Stomach (tissue), 4 donors: ENCODE results near the gene CNOT2.

Experiments
- CTCF ChIP-seq, 7 experiments: fragments of 450-650 bp in 4 of 7; fragments of 200-600 bp in 3 of 7; sonication (generic) in 3 of 7; IDR thresholded peaks; one replicate each; pipeline ENCODE4 v1.5.1; 2016 to 2019; ENCODE audit warnings: antibody characterized with exemption in 7 of 7, control low read depth in 2 of 7, mild to moderate bottlenecking in 1 of 7
- POLR2AphosphoS5 ChIP-seq, 3 donors: sonication (generic); formaldehyde crosslinking; IDR thresholded peaks; one replicate each; pipeline ENCODE4 v1.6.1; 2016; ENCODE audit warnings: antibody characterized with exemption in 3 of 3

- TF ChIP-seq CTCF (IDR thresholded peaks at IDR 0.05) (no peak), POLR2AphosphoS5 (IDR thresholded peaks at IDR 0.05) (no peak)
These were observed 89.0 kb downstream of the CNOT2 start for GRCh38 chr12:70332236-70332635.
